PFSK-1 (cell line): Measurements from ENCODE around the gene ALDH9A1.

Source experiments
- FOXP2 ChIP-seq: optimal IDR thresholded peaks from 2 replicates; pipeline ENCODE3; 2011; ENCODE audit warnings: borderline replicate concordance, control low read depth, inconsistent platforms; ENCODE audit not compliant: insufficient read depth; ENCODE audit errors: extremely low read length, extremely low read depth
- POLR2AphosphoS5 ChIP-seq: IDR thresholded peaks from 2 replicates; pipeline ENCODE4 v1.6.1; 2012; ENCODE audit warnings: low read depth, mild to moderate bottlenecking, control low read depth, low read length, moderate library complexity
- REST ChIP-seq, 2 experiments: IDR thresholded peaks; 2 replicates each; pipeline versions ENCODE4 v1.6.1 to v1.8.0; 2011 to 2012; ENCODE audit warnings: low read depth in 2 of 2, low read length in 2 of 2, control low read depth in 1 of 2, inconsistent platforms in 1 of 2, mild to moderate bottlenecking in 1 of 2, moderate library complexity in 1 of 2; ENCODE audit not compliant: insufficient read depth in 1 of 2
- SIN3A ChIP-seq: IDR thresholded peaks from 2 replicates; pipeline ENCODE4 v1.6.1; 2012; ENCODE audit warnings: mild to moderate bottlenecking, low read length, moderate library complexity, borderline replicate concordance; ENCODE audit not compliant: insufficient read depth
- TAF1 ChIP-seq: IDR thresholded peaks from 2 replicates; pipeline ENCODE4 v1.6.1; 2012; ENCODE audit warnings: low read length, control low read depth, borderline replicate concordance; ENCODE audit not compliant: insufficient read depth

ALDH9A1 gene

GRCh38 chr1:165616987-165617546 is 81.3 kb downstream of the ALDH9A1 start:
- TF ChIP-seq POLR2AphosphoS5 (no peak), REST (IDR thresholded peaks at IDR 0.05; ENCODE audit: insufficient read depth in 1 of 2, low read depth in 2 of 2, low read length in 2 of 2) (no peak), TAF1 (no peak), FOXP2 (no peak), SIN3A (no peak)

GRCh38 chr1:165616054-165616612 is 82.2 kb downstream of the ALDH9A1 start:
- TF ChIP-seq SIN3A = no peak
- no peak for TF ChIP-seq FOXP2
- no peak for TF ChIP-seq REST (IDR thresholded peaks at IDR 0.05; ENCODE audit: insufficient read depth in 1 of 2, low read depth in 2 of 2, low read length in 2 of 2)
- TF ChIP-seq TAF1 = no peak
- no peak for TF ChIP-seq POLR2AphosphoS5
